ENCODE data around the gene GPR155. TPM values are rescaled to one million over a fixed set of nuclear protein-coding genes. Genes with fewer than 3 reads are reported as not detected.
A peak's percentile ranks its signal among the peaks of the same experiment; 100 is the strongest.
"Not testable (repeated sequence)": the region's sequence is repeated elsewhere in the genome, so short reads cannot be mapped to it uniquely, and the experiment has no call there.

The GPR155 gene
- total RNA-seq, 1 donor from 2014 or later: 0.94 TPM

- peaks cover 19% of the 10 kb centered on the region for H3K36me3 Mint-ChIP-seq (ENCODE audit: low read depth)
- H3K27ac Mint-ChIP-seq: no peak overlapping the region
- no peaks in the 10 kb centered on the region for H3K9me3 Mint-ChIP-seq
- no peaks in the 10 kb centered on the region for H3K4me1 Mint-ChIP-seq (ENCODE audit: low read depth)
- no peak overlapping the region for H3K4me3 Mint-ChIP-seq (ENCODE audit: low read depth)
- intact Hi-C loops (cut with micrococcal nuclease): no loop called here
- no peaks in the 10 kb centered on the region for H3K27me3 Mint-ChIP-seq (ENCODE audit: low read depth)
- DNase-seq (ENCODE audit: low spot score): no peak
Measured at GRCh38 chr2:174403628-174404027, 83.2 kb downstream of the GPR155 start.

DNA sequence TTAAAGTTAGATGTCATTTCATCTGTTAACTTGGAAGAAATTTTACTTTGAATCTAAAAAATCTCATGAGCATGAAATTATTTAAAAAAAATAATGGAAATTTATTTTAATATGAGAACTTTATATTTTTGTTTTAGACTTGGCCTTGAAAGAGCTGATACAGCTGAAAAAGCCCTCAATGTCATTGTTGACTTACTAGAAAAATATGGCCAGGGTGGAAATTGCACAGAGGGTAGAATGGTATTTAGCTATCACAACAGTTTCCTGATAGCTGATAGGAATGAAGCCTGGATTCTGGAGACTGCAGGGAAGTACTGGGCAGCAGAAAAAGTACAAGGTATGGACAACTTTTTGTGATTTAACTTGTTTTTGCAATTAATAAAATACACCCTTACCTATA is 86.0 kb downstream of the GPR155 start:
- Mint-ChIP-seq H3K27ac (no peak overlapping the region), H3K4me1 (ENCODE audit: low read depth) (peaks cover 5% of the 10 kb centered on the region), H3K9me3 (no peaks in the 10 kb centered on the region), H3K36me3 (ENCODE audit: low read depth) (peaks cover 19% of the 10 kb centered on the region), H3K4me3 (ENCODE audit: low read depth) (no peak overlapping the region), H3K27me3 (ENCODE audit: low read depth) (no peaks in the 10 kb centered on the region)
- intact Hi-C loops (cut with micrococcal nuclease): no loop called here
- no peak for DNase-seq (ENCODE audit: low spot score)

DNA sequence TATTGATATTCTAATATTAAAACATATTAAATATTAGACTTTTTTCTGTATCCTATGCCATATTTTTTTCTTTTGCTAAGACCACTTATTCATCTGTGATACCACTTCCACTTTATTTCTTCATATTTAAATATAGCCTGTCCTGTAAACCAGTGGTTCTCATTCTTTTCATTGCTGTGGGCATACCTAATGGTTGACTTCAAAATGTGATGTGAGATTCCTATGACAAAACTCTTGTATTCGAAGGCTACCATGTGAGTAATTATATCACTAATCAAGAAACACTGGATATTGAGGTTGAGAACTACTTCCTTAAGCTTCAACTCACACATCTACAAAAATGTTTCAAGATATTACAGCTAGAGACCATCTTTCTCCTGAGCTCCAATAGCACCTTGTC is 87.7 kb downstream of the GPR155 start:
- Mint-ChIP-seq H3K36me3 (ENCODE audit: low read depth) (peaks cover 22% of the 10 kb centered on the region), H3K27ac (no peak overlapping the region), H3K4me1 (ENCODE audit: low read depth) (peaks cover 12% of the 10 kb centered on the region), H3K27me3 (ENCODE audit: low read depth) (no peaks in the 10 kb centered on the region), H3K9me3 (no peaks in the 10 kb centered on the region), H3K4me3 (ENCODE audit: low read depth) (no peak overlapping the region)
- intact Hi-C loops (cut with micrococcal nuclease): loop anchor here (5.0 to 10.0 kb wide), 4 partner anchors 93 to 437 kb away; partner anchors contain the start of gene OLA1
- DNase-seq (ENCODE audit: low spot score): no peak

GRCh38 chr2:174397773-174398172 is 89.1 kb downstream of the GPR155 start:
- H3K4me1 Mint-ChIP-seq (ENCODE audit: low read depth): peaks cover 19% of the 10 kb centered on the region
- intact Hi-C loops (cut with micrococcal nuclease): loop anchor here (5.0 to 10.0 kb wide), 4 partner anchors 95 to 435 kb away; partner anchors contain the start of gene OLA1
- no peak overlapping the region for H3K4me3 Mint-ChIP-seq (ENCODE audit: low read depth)

GRCh38 chr2:174395969-174396630 is 90.7 kb downstream of the GPR155 start:
- Mint-ChIP-seq H3K27me3 (ENCODE audit: low read depth) (no peaks in the 10 kb centered on the region), H3K4me1 (ENCODE audit: low read depth) (peaks cover 27% of the 10 kb centered on the region), H3K27ac (peak overlapping the region; percentile 99), H3K9me3 (no peaks in the 10 kb centered on the region), H3K36me3 (ENCODE audit: low read depth) (peaks cover 22% of the 10 kb centered on the region), H3K4me3 (ENCODE audit: low read depth) (peak overlapping the region; percentile 99)
- intact Hi-C loops (cut with micrococcal nuclease): loop anchor here (5.0 to 10.0 kb wide), 4 partner anchors 96 to 434 kb away; partner anchors contain the start of gene OLA1
- DNase-seq (ENCODE audit: low spot score): no peak

More at GRCh38 chr2:174397773-174398172, 89.1 kb downstream of the GPR155 start:
- Mint-ChIP-seq H3K27me3 (ENCODE audit: low read depth) (no peaks in the 10 kb centered on the region), H3K36me3 (ENCODE audit: low read depth) (peaks cover 21% of the 10 kb centered on the region), H3K27ac (no peak overlapping the region), H3K9me3 (no peaks in the 10 kb centered on the region)
- no peak for DNase-seq (ENCODE audit: low spot score)

DNA sequence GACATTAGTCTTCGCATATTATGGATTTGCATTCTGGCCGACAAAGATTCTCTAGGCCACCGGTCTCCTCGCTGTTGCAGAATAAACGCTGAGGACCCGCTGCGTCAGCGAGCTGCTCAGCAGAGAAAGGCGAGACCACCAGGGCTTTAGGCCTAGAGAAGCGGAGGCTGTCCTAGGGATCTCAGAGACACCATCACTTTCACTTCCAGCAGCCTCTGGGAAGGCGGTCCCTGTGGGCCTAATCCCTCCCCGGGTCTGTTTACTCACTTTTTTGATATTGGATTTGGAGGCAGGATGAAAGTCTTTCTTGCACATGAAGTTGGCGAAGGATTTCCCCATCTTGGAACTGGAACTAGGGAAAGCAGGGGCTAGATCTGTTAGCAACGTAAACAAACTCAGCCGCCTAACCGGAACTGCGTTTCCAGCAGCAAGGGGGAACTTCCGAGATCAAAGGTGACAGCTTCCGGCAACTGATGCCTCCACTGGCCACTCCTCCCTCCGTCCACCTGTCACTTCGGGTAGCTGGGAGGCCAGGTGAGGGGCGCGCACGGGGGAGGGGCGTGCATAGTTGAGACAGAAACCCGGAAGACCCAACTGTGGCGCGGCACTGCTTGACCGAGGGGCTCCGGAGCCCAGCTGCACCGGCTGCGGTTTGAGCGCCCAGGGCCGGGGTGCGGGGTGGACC is 91.4 kb downstream of the GPR155 start, which contains the start of gene SCRN3:
Gene SCRN3 (plus strand): TSS at position 447 of the 685 bp plus-strand sequence. CDS start 2,554 bp downstream, outside the sequence.
- DNase-seq (ENCODE audit: low spot score): peak; percentile 70
- Mint-ChIP-seq H3K9me3 (no peaks in the 10 kb centered on the region), H3K27ac (peak within 1 kb of the TSS; percentile 99), H3K4me1 (ENCODE audit: low read depth) (peaks cover 27% of the 10 kb centered on the region), H3K27me3 (ENCODE audit: low read depth) (no peaks in the 10 kb centered on the region), H3K4me3 (ENCODE audit: low read depth) (peak within 1 kb of the TSS; percentile 99), H3K36me3 (ENCODE audit: low read depth) (peaks cover 26% of the 10 kb centered on the region)
- intact Hi-C loops (cut with micrococcal nuclease): loop anchor here (5.0 to 10.0 kb wide), 4 partner anchors 97 to 433 kb away; partner anchors contain the start of gene OLA1

GRCh38 chr2:174392706-174393105 is 94.1 kb downstream of the GPR155 start:
- Mint-ChIP-seq H3K27ac (no peak overlapping the region), H3K9me3 (peaks cover 3% of the 10 kb centered on the region), H3K36me3 (ENCODE audit: low read depth) (peaks cover 43% of the 10 kb centered on the region), H3K4me1 (ENCODE audit: low read depth) (peaks cover 32% of the 10 kb centered on the region), H3K27me3 (ENCODE audit: low read depth) (no peaks in the 10 kb centered on the region), H3K4me3 (ENCODE audit: low read depth) (peak overlapping the region; percentile 21)
- DNase-seq (ENCODE audit: low spot score): no peak
- intact Hi-C loops (cut with micrococcal nuclease): loop anchor here (10.0 kb wide), 1 partner anchor 292 kb away; no protein-coding TSS in a partner anchor

DNA sequence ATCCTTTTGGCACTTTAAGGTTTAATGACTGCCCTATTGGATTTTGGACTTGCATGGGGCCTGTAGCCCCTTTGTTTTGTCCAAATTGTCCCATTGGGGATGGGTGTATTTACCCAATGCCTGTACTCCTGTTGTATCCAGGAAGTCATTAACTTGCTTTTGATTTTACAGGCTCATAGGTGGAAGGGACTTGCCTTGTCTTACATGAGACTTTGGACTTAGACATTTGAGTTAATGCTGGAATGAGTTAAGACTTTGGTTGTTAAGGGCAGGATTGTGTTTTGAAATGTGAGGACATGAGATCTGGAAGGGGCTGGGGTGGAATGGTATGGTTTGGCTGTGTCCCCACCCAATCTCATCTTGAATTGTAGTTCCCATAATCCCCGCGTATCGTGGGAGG is 96.5 kb downstream of the GPR155 start:
- not testable (repeated sequence) for H3K27me3 Mint-ChIP-seq (ENCODE audit: low read depth); H3K4me3 Mint-ChIP-seq (ENCODE audit: low read depth); H3K9me3 Mint-ChIP-seq; H3K27ac Mint-ChIP-seq; DNase-seq (ENCODE audit: low spot score)
- peaks cover 50% of the 10 kb centered on the region for H3K36me3 Mint-ChIP-seq (ENCODE audit: low read depth)
- H3K4me1 Mint-ChIP-seq (ENCODE audit: low read depth): peaks cover 26% of the 10 kb centered on the region
- intact Hi-C loops (cut with micrococcal nuclease): loop anchor here (10.0 kb wide), 1 partner anchor 294 kb away; no protein-coding TSS in a partner anchor

- H3K27me3 Mint-ChIP-seq (ENCODE audit: low read depth): no peaks in the 10 kb centered on the region
- intact Hi-C loops (cut with micrococcal nuclease): no loop called here
- no peak overlapping the region for H3K27ac Mint-ChIP-seq
- H3K4me1 Mint-ChIP-seq (ENCODE audit: low read depth): peaks cover 23% of the 10 kb centered on the region
- no peak for DNase-seq (ENCODE audit: low spot score)
- no peak overlapping the region for H3K4me3 Mint-ChIP-seq (ENCODE audit: low read depth)
- peaks cover 50% of the 10 kb centered on the region for H3K36me3 Mint-ChIP-seq (ENCODE audit: low read depth)
- H3K9me3 Mint-ChIP-seq: peaks cover 3% of the 10 kb centered on the region
Measured at GRCh38 chr2:174389542-174389941, 97.3 kb downstream of the GPR155 start.

- H3K27me3 Mint-ChIP-seq (ENCODE audit: low read depth); H3K9me3 Mint-ChIP-seq; H3K27ac Mint-ChIP-seq; DNase-seq (ENCODE audit: low spot score); intact Hi-C loops (cut with micrococcal nuclease); H3K4me3 Mint-ChIP-seq (ENCODE audit: low read depth): not testable (repeated sequence)
- Mint-ChIP-seq H3K4me1 (ENCODE audit: low read depth) (peaks cover 19% of the 10 kb centered on the region), H3K36me3 (ENCODE audit: low read depth) (peaks cover 47% of the 10 kb centered on the region)
Measured at GRCh38 chr2:174388706-174389105, 98.1 kb downstream of the GPR155 start.

- H3K27me3 Mint-ChIP-seq (ENCODE audit: low read depth): no peaks in the 10 kb centered on the region
- intact Hi-C loops (cut with micrococcal nuclease): no loop called here
- no peak for DNase-seq (ENCODE audit: low spot score)
Measured at GRCh38 chr2:174385201-174385600, 101.6 kb downstream of the GPR155 start.

DNA sequence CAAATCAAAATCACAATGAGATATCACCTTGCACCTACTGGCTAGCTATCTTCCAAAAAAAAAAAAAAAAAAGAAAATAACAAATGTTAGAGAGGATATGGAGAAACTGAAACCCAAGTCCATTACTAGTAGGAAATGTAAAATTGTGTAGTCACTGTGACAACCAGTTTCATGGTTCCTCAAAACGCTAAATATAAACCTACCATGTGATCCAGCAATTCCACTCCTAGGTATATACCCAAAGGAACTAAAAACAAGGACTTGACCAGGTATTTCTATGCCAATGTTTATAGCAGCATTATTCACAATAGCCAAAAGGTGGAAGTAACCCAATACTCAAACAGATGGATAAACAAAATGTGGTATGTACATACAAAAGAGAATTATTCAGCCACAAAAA is 103.0 kb downstream of the GPR155 start:
- Mint-ChIP-seq H3K4me1 (ENCODE audit: low read depth) (peaks cover 4% of the 10 kb centered on the region), H3K9me3 (peaks cover 1% of the 10 kb centered on the region), H3K36me3 (ENCODE audit: low read depth) (peaks cover 34% of the 10 kb centered on the region), H3K27ac (no peak overlapping the region), H3K4me3 (ENCODE audit: low read depth) (no peak overlapping the region), H3K27me3 (ENCODE audit: low read depth) (no peaks in the 10 kb centered on the region)
- no peak for DNase-seq (ENCODE audit: low spot score)
- intact Hi-C loops (cut with micrococcal nuclease): no loop called here

More at GRCh38 chr2:174385201-174385600, 101.6 kb downstream of the GPR155 start:
- no peak overlapping the region for H3K27ac Mint-ChIP-seq
- H3K9me3 Mint-ChIP-seq: peaks cover 3% of the 10 kb centered on the region
- peaks cover 41% of the 10 kb centered on the region for H3K36me3 Mint-ChIP-seq (ENCODE audit: low read depth)
- H3K4me1 Mint-ChIP-seq (ENCODE audit: low read depth): peaks cover 7% of the 10 kb centered on the region
- no peak overlapping the region for H3K4me3 Mint-ChIP-seq (ENCODE audit: low read depth)

All from activated T-helper 2 cell treated with anti-CD3 and anti-CD28 coated beads, Interferon-gamma antibody, Interleukin-2, Interleukin-4, amounts not matched to agents 10 μg/mL and 5 μg/mL and 100 μg/mL, durations not matched to agents 14 hours and 24 hours and 36 hours (primary cell).